ENCODE measurements around the gene COG5. TPM values are rescaled to one million over a fixed set of nuclear protein-coding genes. Genes with fewer than 3 reads are reported as not detected.
A peak's percentile ranks its signal among the peaks of the same experiment; 100 is the strongest.

Gene COG5
- total and polyA plus RNA-seq, 9 of the 15 experiments (the other 6 are each of a cell fraction or from before 2014, with no cell fraction given) = 15.3 to 75.1 (median 56.4) TPM

DNA sequence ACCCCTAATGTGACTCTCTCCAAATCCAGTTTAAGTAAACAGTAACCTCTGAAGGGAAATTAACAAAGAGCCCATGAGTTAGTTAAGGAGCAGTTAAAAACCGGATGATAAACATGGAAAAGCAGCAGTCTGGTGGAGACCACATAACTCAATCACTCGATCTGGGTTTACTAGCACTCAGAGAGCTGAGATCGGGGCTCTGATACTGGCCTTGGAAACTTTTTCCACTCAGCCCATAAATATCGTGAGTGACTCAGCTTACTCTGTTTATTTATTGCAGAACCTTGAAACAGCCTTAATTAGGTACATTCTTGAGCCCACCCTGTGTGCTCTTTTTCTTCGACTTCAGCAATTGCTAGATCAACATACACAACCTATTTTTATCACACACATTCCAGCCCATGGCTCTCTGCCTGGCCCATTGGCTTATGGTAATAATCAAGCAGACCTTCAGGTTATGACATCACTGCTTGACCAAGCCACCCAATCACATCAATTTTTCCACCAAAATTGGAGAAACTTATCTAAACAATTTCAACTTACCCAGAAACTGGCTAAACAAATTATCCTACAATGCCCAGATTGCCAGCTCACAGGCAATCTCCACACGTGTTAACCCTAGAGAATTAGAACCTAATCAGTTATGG lies 176.0 kb downstream of the COG5 start (continued):
- TF ChIP-seq, protein P1, sequence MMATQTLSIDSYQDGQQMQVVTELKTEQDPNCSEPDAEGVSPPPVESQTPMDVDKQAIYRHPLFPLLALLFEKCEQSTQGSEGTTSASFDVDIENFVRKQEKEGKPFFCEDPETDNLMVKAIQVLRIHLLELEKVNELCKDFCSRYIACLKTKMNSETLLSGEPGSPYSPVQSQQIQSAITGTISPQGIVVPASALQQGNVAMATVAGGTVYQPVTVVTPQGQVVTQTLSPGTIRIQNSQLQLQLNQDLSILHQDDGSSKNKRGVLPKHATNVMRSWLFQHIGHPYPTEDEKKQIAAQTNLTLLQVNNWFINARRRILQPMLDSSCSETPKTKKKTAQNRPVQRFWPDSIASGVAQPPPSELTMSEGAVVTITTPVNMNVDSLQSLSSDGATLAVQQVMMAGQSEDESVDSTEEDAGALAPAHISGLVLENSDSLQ (IDR thresholded peaks at IDR 0.05) = peak; percentile 63
- TF ChIP-seq OTX1 (CRISPR knock-in tag; IDR thresholded peaks at IDR 0.05) (no peak), RNF2 (IDR thresholded peaks at IDR 0.05) (no peak), ZNF717 (CRISPR knock-in tag; IDR thresholded peaks at IDR 0.05) (no peak), ETV1 (tag; conservative IDR thresholded peaks at IDR 0.05; ENCODE audit: low read depth) (no peak), KDM1A (IDR thresholded peaks at IDR 0.05) (no peak), PCBP2 (IDR thresholded peaks at IDR 0.05; ENCODE audit: low read depth, low read length, poor library complexity, severe bottlenecking) (no peak), KLF1 (tag; IDR thresholded peaks at IDR 0.05) (no peak), ZNF398 (CRISPR knock-in tag; IDR thresholded peaks at IDR 0.05) (no peak), ZNF766 (CRISPR knock-in tag; conservative IDR thresholded peaks at IDR 0.05) (peak; percentile 97), CBX3 (IDR thresholded peaks at IDR 0.05; ENCODE audit: borderline replicate concordance in 1 of 2, low read length in 2 of 2) (peak in 1 of 2 experiments; percentile 7; a peak in 1 of 3 replicates), GABPB1 (CRISPR knock-in tag; IDR thresholded peaks at IDR 0.05) (no peak; the same call in 1 of the 2 replicates), JUN (IDR thresholded peaks at IDR 0.05; ENCODE audit: borderline replicate concordance, low read depth, low read length) (no peak), JUN (CRISPR knock-in tag; IDR thresholded peaks at IDR 0.05; ENCODE audit: borderline replicate concordance) (no peak), PHF21A (IDR thresholded peaks at IDR 0.05; ENCODE audit: borderline replicate concordance, low read depth) (no peak), ZNF589 (CRISPR knock-in tag; IDR thresholded peaks at IDR 0.05; ENCODE audit: low read depth) (no peak), SRSF3 (IDR thresholded peaks at IDR 0.05; ENCODE audit: insufficient read depth, low read length) (no peak), FOXK2 (conservative IDR thresholded peaks at IDR 0.05 in 1 of 2, IDR thresholded peaks at IDR 0.05 in 1 of 2; ENCODE audit: low read depth in 2 of 2) (peak; percentile 71 to 80; a peak in 3 of 4 replicates), RBM22 (IDR thresholded peaks at IDR 0.05; ENCODE audit: low read depth, low read length, poor library complexity, severe bottlenecking) (no peak), FOSL1 (tag; conservative IDR thresholded peaks at IDR 0.05) (peak; percentile 86), TEAD4 (IDR thresholded peaks at IDR 0.05; ENCODE audit: low read length) (peak; percentile 59), TEAD4 (CRISPR knock-in tag; IDR thresholded peaks at IDR 0.05; ENCODE audit: borderline replicate concordance) (no peak)
- TF ChIP-seq, protein P2, sequence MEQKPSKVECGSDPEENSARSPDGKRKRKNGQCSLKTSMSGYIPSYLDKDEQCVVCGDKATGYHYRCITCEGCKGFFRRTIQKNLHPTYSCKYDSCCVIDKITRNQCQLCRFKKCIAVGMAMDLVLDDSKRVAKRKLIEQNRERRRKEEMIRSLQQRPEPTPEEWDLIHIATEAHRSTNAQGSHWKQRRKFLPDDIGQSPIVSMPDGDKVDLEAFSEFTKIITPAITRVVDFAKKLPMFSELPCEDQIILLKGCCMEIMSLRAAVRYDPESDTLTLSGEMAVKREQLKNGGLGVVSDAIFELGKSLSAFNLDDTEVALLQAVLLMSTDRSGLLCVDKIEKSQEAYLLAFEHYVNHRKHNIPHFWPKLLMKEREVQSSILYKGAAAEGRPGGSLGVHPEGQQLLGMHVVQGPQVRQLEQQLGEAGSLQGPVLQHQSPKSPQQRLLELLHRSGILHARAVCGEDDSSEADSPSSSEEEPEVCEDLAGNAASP (IDR thresholded peaks at IDR 0.05) = no peak
- TF ChIP-seq, protein P3, sequence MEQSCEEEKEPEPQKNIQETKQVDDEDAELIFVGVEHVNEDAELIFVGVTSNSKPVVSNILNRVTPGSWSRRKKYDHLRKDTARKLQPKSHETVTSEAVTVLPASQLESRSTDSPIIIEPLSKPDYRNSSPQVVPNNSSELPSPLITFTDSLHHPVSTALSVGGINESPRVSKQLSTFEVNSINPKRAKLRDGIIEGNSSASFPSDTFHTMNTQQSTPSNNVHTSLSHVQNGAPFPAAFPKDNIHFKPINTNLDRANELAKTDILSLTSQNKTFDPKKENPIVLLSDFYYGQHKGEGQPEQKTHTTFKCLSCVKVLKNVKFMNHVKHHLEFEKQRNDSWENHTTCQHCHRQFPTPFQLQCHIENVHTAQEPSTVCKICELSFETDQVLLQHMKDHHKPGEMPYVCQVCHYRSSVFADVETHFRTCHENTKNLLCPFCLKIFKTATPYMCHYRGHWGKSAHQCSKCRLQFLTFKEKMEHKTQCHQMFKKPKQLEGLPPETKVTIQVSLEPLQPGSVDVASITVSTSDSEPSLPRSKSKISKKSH (CRISPR knock-in tag; IDR thresholded peaks at IDR 0.05) = no peak
